ENCODE data around the gene CCDC92. TPM values are rescaled to one million over a fixed set of nuclear protein-coding genes. Genes with fewer than 3 reads are reported as not detected.

Gene CCDC92
- total RNA-seq, 1 experiment from 2014 or later = 53.7 TPM

- in situ Hi-C loops (cut with HindIII; ENCODE audit: low pct_unique_long_range_greater_than_20kb, low sequenced_read_pairs) = no loop called here
- Histone ChIP-seq H3K27ac (ENCODE audit: low read length) (no peak overlapping the region), H3K36me3 (ENCODE audit: control insufficient read depth, insufficient read depth, low read length) (no peaks in the 10 kb centered on the region; the same call in 1 of the 2 replicates), H3K27me3 (ENCODE audit: control insufficient read depth, insufficient read depth, low read length) (no peaks in the 10 kb centered on the region), H3K4me3 (ENCODE audit: low read depth in 2 of 2, low read length in 2 of 2) (no peak overlapping the region), H3K9me3 (ENCODE audit: control insufficient read depth, insufficient read depth, low read depth, low read length) (no peaks in the 10 kb centered on the region), H3K4me1 (ENCODE audit: control insufficient read depth, insufficient read depth, low read length) (no peaks in the 10 kb centered on the region)
- no peak for ATAC-seq
- no TSS peak for BruUV-seq (replicated peaks)
- ChIA-PET CTCF (no interaction called here), POLR2A (no interaction called here)
- no peak for DNase-seq (ENCODE audit: low read depth, low spot score)
- intact Hi-C loops (cut with micrococcal nuclease; ENCODE audit: unreplicated experiment) = no loop called here
- TF ChIP-seq CTCF (IDR thresholded peaks at IDR 0.05) (no peak), TCF7L2 (IDR thresholded peaks at IDR 0.05; ENCODE audit: low read depth, low read length) (no peak), REST (IDR thresholded peaks at IDR 0.05; ENCODE audit: insufficient read depth in 1 of 2, low read depth in 2 of 2, low read length in 1 of 2) (no peak), POLR2AphosphoS5 (IDR thresholded peaks at IDR 0.05; ENCODE audit: low read depth, low read length) (no peak), SIN3A (IDR thresholded peaks at IDR 0.05; ENCODE audit: borderline replicate concordance, insufficient read depth, low read depth, low read length) (no peak)
Measured at GRCh38 chr12:124019115-124019514, 46.5 kb upstream of the CCDC92 start.

- no peaks in the 10 kb centered on the region; the same call in 1 of the 2 replicates for H3K36me3 ChIP-seq (ENCODE audit: control insufficient read depth, insufficient read depth, low read length)
- no TSS peak for BruUV-seq (replicated peaks)
- DNase-seq (ENCODE audit: low read depth, low spot score) (no peak), ATAC-seq (no peak)
- POLR2A ChIA-PET = no interaction called here
- no peak overlapping the region for H3K27ac ChIP-seq (ENCODE audit: low read length)
- TF ChIP-seq REST (IDR thresholded peaks at IDR 0.05; ENCODE audit: insufficient read depth in 1 of 2, low read depth in 2 of 2, low read length in 1 of 2) = no peak
- TF ChIP-seq POLR2AphosphoS5 (IDR thresholded peaks at IDR 0.05; ENCODE audit: low read depth, low read length) = no peak
- no peak for TF ChIP-seq CTCF (IDR thresholded peaks at IDR 0.05)
- no peak for TF ChIP-seq TCF7L2 (IDR thresholded peaks at IDR 0.05; ENCODE audit: low read depth, low read length)
- no peak for TF ChIP-seq SIN3A (IDR thresholded peaks at IDR 0.05; ENCODE audit: borderline replicate concordance, insufficient read depth, low read depth, low read length)
- H3K4me1 ChIP-seq (ENCODE audit: control insufficient read depth, insufficient read depth, low read length) = no peaks in the 10 kb centered on the region
- H3K9me3 ChIP-seq (ENCODE audit: control insufficient read depth, insufficient read depth, low read depth, low read length) = no peaks in the 10 kb centered on the region
- CTCF ChIA-PET = no interaction called here
- intact Hi-C loops (cut with micrococcal nuclease; ENCODE audit: unreplicated experiment) = no loop called here
- in situ Hi-C loops (cut with HindIII; ENCODE audit: low pct_unique_long_range_greater_than_20kb, low sequenced_read_pairs) = no loop called here
- no peaks in the 10 kb centered on the region for H3K27me3 ChIP-seq (ENCODE audit: control insufficient read depth, insufficient read depth, low read length)
- H3K4me3 ChIP-seq (ENCODE audit: low read depth in 2 of 2, low read length in 2 of 2) = no peak overlapping the region
Measured at GRCh38 chr12:124018539-124018938, 45.9 kb upstream of the CCDC92 start.
